Stimulated activated naive B cell treated with anti-CD40 and anti-IgM and Interleukin-4, amounts not matched to agents 10 μg/mL and 1 μg/mL and 100 μg/mL, for 72 hours (primary cell): ENCODE results near the gene BEX3.

Source experiments
- ATAC-seq, 2 donors: fragments of 150-1000 bp; cut with Tn5 transposase; replicated peaks; 2 replicates each; pipeline ENCODE4 v1.10.0; 2021; ENCODE audit warnings: moderate library complexity in 1 of 2
- DNase-seq: peaks from one replicate; pipeline ENCODE4 v3.0.0; 2021
- H3K27ac Mint-ChIP-seq: one replicate; pipeline ENCODE4 v1.8.0; 2022; ENCODE audit warnings: mild to moderate bottlenecking, mixed read lengths
- H3K27me3 Mint-ChIP-seq, 2 donors: one replicate each; pipeline ENCODE4 v1.8.0; 2022; ENCODE audit warnings: mixed read lengths in 2 of 2
- H3K36me3 Mint-ChIP-seq, 2 donors: one replicate each; pipeline ENCODE4 v1.8.0; 2022; ENCODE audit warnings: mixed read lengths in 2 of 2, mild to moderate bottlenecking in 1 of 2
- H3K4me1 Mint-ChIP-seq, 2 donors: one replicate each; pipeline ENCODE4 v1.8.0; 2022; ENCODE audit warnings: mixed read lengths in 2 of 2, mild to moderate bottlenecking in 1 of 2
- H3K4me3 Mint-ChIP-seq, 2 donors: one replicate each; pipeline ENCODE4 v1.8.0; 2022; ENCODE audit warnings: mild to moderate bottlenecking in 2 of 2, mixed read lengths in 2 of 2, moderate library complexity in 1 of 2
- H3K9me3 Mint-ChIP-seq, 2 donors: one replicate each; pipeline ENCODE4 v1.8.0; 2022; ENCODE audit warnings: mixed read lengths in 2 of 2, mild to moderate bottlenecking in 1 of 2

Gene BEX3

GRCh38 chrX:103418811-103419340 lies 42.5 kb downstream of the BEX3 start:
- Mint-ChIP-seq H3K4me3 (no peak overlapping the region), H3K27ac (no peak overlapping the region), H3K4me1 (no peaks in the 10 kb centered on the region), H3K9me3 (no peaks in the 10 kb centered on the region), H3K27me3 (peaks cover 0 to 18% of the 10 kb centered on the region in 2 donors), H3K36me3 (no peaks in the 10 kb centered on the region)
- ATAC-seq (no peak), DNase-seq (no peak)

DNA sequence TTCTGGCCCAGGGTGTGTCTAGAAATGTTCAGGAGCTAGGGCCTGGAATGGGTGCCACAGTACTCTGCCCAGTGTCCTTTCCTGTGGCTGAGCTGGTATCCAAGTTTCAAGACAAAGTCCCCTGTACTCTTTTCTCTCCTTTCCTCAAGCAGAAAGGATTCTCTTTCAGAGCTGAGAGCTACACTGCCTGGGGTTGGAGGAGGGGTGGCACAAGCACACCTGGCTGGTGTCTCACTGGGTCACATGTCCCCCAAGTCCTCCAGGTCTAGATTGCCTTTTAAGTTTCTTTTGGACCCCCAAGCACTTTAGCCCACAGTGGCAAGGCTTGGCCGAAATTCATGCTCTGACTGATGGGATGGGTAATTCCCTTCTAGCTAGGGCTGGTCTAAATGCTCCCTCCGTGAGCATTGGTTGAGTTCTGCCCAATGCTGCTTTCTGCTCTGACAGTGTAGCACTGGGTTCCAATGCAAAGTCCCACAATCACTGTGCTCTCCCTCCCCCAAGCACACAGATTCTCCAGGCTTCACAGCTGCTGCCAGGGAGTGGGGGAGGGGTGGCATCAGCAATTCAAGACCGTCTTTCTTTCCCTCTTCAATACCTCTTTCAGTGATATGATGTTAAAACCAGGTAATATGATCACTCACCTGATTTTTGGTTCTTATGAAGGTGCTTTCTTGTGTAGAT lies 47.8 kb downstream of the BEX3 start:
- no peak overlapping the region for H3K4me3 Mint-ChIP-seq
- peaks cover 0 to 15% of the 10 kb centered on the region in 2 donors for H3K27me3 Mint-ChIP-seq
- H3K36me3 Mint-ChIP-seq, result no peaks in the 10 kb centered on the region
- H3K27ac Mint-ChIP-seq, result no peak overlapping the region
- ATAC-seq (no peak), DNase-seq (no peak)
- no peaks in the 10 kb centered on the region for H3K9me3 Mint-ChIP-seq
- H3K4me1 Mint-ChIP-seq, result no peaks in the 10 kb centered on the region
